Lung (tissue), 12 donors: ENCODE measurements around the gene GABPB2. TPM values are rescaled to one million over a fixed set of nuclear protein-coding genes. Genes with fewer than 3 reads are reported as not detected.
A peak's percentile ranks its signal among the peaks of the same experiment; 100 is the strongest.

Source experiments
- ATAC-seq: fragments of 200-7000 bp; cut with Tn5 transposase; one replicate; pipeline ENCODE4 v1.9.1; 2020; ENCODE audit warnings: moderate number of reproducible peaks; ENCODE audit not compliant: insufficient read depth, low FRiP score
- DNase-seq, 3 donors: peaks; one replicate each; pipeline ENCODE4 v3.0.0-alpha.2; 2013 to 2017
- H3K27ac ChIP-seq, 2 donors: one replicate each; pipeline ENCODE4 v1.5.1; 2013; ENCODE audit warnings: mild to moderate bottlenecking in 2 of 2, moderate library complexity in 2 of 2, control low read depth in 1 of 2, inconsistent platforms in 1 of 2, low read depth in 1 of 2, low read length in 1 of 2
- H3K27me3 ChIP-seq, 3 donors: one replicate each; pipeline ENCODE4 v1.5.1; 2013; ENCODE audit warnings: low read length in 2 of 3; ENCODE audit not compliant: control insufficient read depth in 3 of 3, insufficient read depth in 3 of 3
- H3K36me3 ChIP-seq, 4 donors: one replicate each; pipeline ENCODE4 v1.5.1; 2013; ENCODE audit warnings: low read length in 4 of 4, mild to moderate bottlenecking in 1 of 4, moderate library complexity in 1 of 4; ENCODE audit not compliant: control insufficient read depth in 4 of 4, insufficient read depth in 4 of 4
- H3K4me1 ChIP-seq, 5 donors: one replicate each; pipeline ENCODE4 v1.5.1; 2013; ENCODE audit warnings: low read length in 5 of 5, mild to moderate bottlenecking in 2 of 5, moderate library complexity in 1 of 5; ENCODE audit not compliant: control insufficient read depth in 5 of 5, insufficient read depth in 5 of 5
- H3K4me3 ChIP-seq: one replicate; pipeline ENCODE4 v1.5.1; 2013; ENCODE audit warnings: mild to moderate bottlenecking, control low read depth, moderate library complexity
- H3K9ac ChIP-seq, 2 donors: one replicate each; pipeline ENCODE4 v1.5.1; 2013; ENCODE audit warnings: low read length in 2 of 2, control low read depth in 1 of 2; ENCODE audit not compliant: insufficient read depth in 1 of 2
- H3K9me3 ChIP-seq, 4 donors: one replicate each; pipeline ENCODE4 v1.5.1; 2013; ENCODE audit warnings: low read length in 3 of 4, mild to moderate bottlenecking in 1 of 4, moderate library complexity in 1 of 4; ENCODE audit not compliant: control insufficient read depth in 4 of 4, insufficient read depth in 3 of 4
- WGBS, 2 donors: extraction: QIAGEN DNeasy Blood & Tissue Kit; methylation state at CpG; one replicate each; pipeline ENCODE4 v1.1.7; 2013; 5-methylcytosine and 5-hydroxymethylcytosine counted together
- polyA plus RNA-seq, 2 donors: library from polyadenylated mRNA; stranded (reverse); fragments of 200-250 nt; gene quantifications; one replicate each; pipeline ENCODE4 v1.2.1, GENCODE V29; 2013
- total RNA-seq, 2 donors: library from RNA; depleted of rRNA in 1 of 2; stranded (reverse); fragments of >200 nt in 1 of 2; gene quantifications; one replicate each; pipeline ENCODE4 v1.2.1, GENCODE V29; 2014 to 2021
- TF ChIP-seq, protein P1 (sequence below): IDR thresholded peaks from 2 replicates; pipeline ENCODE4 v1.5.1; 2012; ENCODE audit warnings: mild to moderate bottlenecking; ENCODE audit errors: control extremely low read depth, extremely low read depth
- donor health status: control.
- donor health status: control.
- donor health status: Bipolar disorder and iron deficiency.
- donor health status: healthy.
- donor health status: DM: yes; HTN: yes; CAD: no.

The GABPB2 gene
- total and polyA plus RNA-seq, 4 donors: 4.4 to 16.0 (median 7.8) TPM

DNA sequence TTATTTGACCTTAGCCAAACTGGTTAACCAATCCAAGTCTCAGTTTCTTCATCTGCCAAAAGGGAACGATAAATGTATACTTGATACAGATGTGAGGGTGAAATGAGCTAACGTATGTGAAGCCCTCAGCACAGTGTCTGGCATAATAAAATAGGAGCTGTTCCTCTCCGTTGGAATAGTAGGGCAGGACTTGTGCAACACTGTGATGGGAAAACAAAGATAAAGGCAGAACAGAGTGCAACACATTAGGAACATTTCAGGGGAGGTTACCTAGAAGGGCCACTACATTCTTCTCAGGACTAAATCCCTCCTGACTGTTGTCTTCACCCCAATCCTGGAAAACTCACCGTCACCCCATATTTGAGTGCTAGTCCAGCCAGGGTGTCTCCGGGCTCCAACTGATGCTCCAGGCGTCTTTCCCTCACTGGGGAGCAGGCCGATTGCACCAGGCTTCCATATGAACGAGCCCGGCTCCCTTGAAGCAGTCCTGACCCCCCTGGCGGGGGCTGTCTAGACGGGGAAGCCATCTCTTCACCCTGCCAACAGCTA lies 94.2 kb downstream of the GABPB2 start:
- H3K9me3 ChIP-seq: no peaks in the 10 kb centered on the region
- H3K9ac ChIP-seq: peak overlapping the region in 1 of 2 donors; percentile 63
- DNase-seq (peak in 1 of 3 donors; percentile 50), ATAC-seq (peak; percentile 12)
- H3K27ac ChIP-seq: peak overlapping the region; percentile 87 to 91
- peaks cover 10 to 23% (median 21%) of the 10 kb centered on the region in 4 donors for H3K36me3 ChIP-seq
- WGBS, 2 donors: 31 to 54% methylated on average over 11 of the region's 11 CpGs
- peak overlapping the region; percentile 68 for H3K4me3 ChIP-seq
- H3K4me1 ChIP-seq: peaks cover 6 to 20% (median 8%) of the 10 kb centered on the region in 5 donors
- TF ChIP-seq, protein P1, sequence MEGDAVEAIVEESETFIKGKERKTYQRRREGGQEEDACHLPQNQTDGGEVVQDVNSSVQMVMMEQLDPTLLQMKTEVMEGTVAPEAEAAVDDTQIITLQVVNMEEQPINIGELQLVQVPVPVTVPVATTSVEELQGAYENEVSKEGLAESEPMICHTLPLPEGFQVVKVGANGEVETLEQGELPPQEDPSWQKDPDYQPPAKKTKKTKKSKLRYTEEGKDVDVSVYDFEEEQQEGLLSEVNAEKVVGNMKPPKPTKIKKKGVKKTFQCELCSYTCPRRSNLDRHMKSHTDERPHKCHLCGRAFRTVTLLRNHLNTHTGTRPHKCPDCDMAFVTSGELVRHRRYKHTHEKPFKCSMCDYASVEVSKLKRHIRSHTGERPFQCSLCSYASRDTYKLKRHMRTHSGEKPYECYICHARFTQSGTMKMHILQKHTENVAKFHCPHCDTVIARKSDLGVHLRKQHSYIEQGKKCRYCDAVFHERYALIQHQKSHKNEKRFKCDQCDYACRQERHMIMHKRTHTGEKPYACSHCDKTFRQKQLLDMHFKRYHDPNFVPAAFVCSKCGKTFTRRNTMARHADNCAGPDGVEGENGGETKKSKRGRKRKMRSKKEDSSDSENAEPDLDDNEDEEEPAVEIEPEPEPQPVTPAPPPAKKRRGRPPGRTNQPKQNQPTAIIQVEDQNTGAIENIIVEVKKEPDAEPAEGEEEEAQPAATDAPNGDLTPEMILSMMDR: no peak
- H3K27me3 ChIP-seq: no peaks in the 10 kb centered on the region

DNA sequence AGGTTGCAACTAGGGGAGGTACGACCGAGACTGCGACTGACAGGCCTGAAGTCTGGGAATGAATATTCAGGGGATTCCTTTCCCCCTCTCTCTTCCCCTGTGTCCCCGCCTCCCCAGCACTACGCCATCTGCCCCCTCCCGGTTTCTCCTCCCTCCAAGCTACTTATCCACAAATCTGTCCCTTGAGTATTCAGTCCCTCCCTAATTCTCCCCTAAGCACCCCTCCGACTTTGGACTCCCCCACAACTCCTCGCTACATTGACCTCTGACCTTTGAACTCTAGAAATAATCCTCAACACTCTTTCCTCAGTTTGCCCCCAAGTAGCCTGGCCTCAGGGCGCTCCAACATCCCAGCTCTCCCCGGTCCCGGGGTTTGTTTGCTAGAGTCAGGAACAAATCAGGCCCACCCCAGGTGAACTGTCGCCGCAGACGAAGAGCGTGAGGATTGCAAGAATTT lies 94.7 kb downstream of the GABPB2 start:
- Histone ChIP-seq H3K36me3 (peaks cover 6 to 21% (median 20%) of the 10 kb centered on the region in 4 donors), H3K9ac (peak overlapping the region in 1 of 2 donors; percentile 63), H3K27ac (peak overlapping the region; percentile 87 to 91), H3K9me3 (no peaks in the 10 kb centered on the region), H3K4me1 (peaks cover 6 to 20% (median 8%) of the 10 kb centered on the region in 5 donors), H3K27me3 (no peaks in the 10 kb centered on the region), H3K4me3 (peak overlapping the region; percentile 68)
- TF ChIP-seq, protein P1: no peak
- 13 to 30% methylated on average over 15 of the region's 15 CpGs for WGBS, 2 donors
- ATAC-seq (peak; percentile 25), DNase-seq (peak; percentile 65 to 83 (median 82))

DNA sequence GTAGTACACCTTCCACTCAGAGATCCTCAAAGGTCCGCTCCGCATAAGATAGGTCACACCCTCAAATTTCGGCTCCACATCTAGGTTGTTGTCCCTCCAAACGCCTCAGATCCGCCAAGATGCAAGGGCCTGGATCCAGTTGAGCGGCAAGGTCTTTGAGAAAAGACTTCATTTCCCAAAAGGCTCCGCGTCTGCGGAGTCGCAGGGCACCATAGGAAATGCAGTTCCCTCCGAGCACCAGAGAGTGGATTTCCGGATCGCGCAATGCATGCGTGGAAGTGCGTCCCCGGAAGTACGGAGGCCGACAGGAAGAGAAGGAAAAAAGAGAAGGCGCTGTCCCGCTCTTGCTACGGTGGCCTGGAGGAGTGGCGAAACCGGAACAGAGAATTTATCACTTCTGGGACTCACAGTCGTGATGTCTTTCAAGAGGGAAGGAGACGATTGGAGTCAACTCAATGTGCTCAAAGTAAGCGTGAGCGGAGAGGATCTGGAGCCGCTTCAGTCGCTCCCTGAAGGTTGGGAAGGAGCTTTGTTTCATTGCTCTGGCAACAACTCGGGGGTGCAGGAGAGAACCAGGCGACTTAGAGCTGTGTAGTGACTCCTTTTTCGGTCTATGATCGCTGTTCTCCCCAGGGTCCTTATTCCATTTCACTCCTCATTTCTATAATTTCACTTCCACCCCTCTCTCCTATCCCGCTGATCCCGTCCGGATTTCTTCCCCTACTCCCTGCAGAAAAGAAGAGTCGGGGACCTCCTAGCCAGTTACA lies 95.4 kb downstream of the GABPB2 start, which contains the start of the genes LYSMD1 and SCNM1:
Gene LYSMD1 (minus strand): TSS at position 165 of the 767 bp plus-strand sequence. CDS start 644 bp downstream, outside the sequence.
Gene SCNM1 (plus strand): TSS at position 407 of the 767 bp plus-strand sequence. CDS start 9 bp downstream, at position 416.
- TF ChIP-seq, protein P1: peak; percentile 2
- H3K9me3 ChIP-seq: no peaks in the 10 kb centered on the region
- H3K27me3 ChIP-seq: no peaks in the 10 kb centered on the region
- peak within 1 kb of the TSS; percentile 87 to 91 for H3K27ac ChIP-seq
- DNase-seq: peak; percentile 98 to 100 (median 100)
- H3K36me3 ChIP-seq: peaks cover under 1 to 22% (median 18%) of the 10 kb centered on the region in 4 donors
- 0 to 1% methylated on average over 38 of the region's 38 CpGs for WGBS, 2 donors
- peaks cover 6 to 20% (median 8%) of the 10 kb centered on the region in 5 donors for H3K4me1 ChIP-seq
- peak within 1 kb of the TSS; percentile 69 to 76 for H3K9ac ChIP-seq
- H3K4me3 ChIP-seq: peak within 1 kb of the TSS; percentile 70
- ATAC-seq: peak; percentile 94
